T1000 (cell line): Measurements from ENCODE around the gene ATXN1.
"Not testable (repeated sequence)": the region's sequence is repeated elsewhere in the genome, so short reads cannot be mapped to it uniquely, and the experiment has no call there.

Source experiments
- DNase-seq: peaks from one replicate; lab custom pipeline; 2025; ENCODE audit warnings: mixed read lengths; lab: John Stamatoyannopoulos, UW

ATXN1 gene

GRCh38 chr6:16644540-16645250 lies 116.6 kb downstream of the ATXN1 start:
- no peak for DNase-seq

- DNase-seq = no peak
These were observed 121.4 kb downstream of the ATXN1 start for GRCh38 chr6:16639684-16640480.

- DNase-seq = no peak
These were observed 123.6 kb downstream of the ATXN1 start for GRCh38 chr6:16637635-16638034.

- no peak for DNase-seq
These were observed 125.3 kb downstream of the ATXN1 start for GRCh38 chr6:16635810-16636602.

- DNase-seq = no peak
These were observed 125.9 kb downstream of the ATXN1 start for GRCh38 chr6:16635291-16635809.

- DNase-seq = no peak
These were observed 126.4 kb downstream of the ATXN1 start for GRCh38 chr6:16634855-16635254.

GRCh38 chr6:16633961-16634360 lies 127.3 kb downstream of the ATXN1 start:
- no peak for DNase-seq

- no peak for DNase-seq
These were observed 127.8 kb downstream of the ATXN1 start for GRCh38 chr6:16633465-16633864.

- DNase-seq = no peak
These were observed 129.2 kb downstream of the ATXN1 start for GRCh38 chr6:16632101-16632500.

- no peak for DNase-seq
These were observed 131.1 kb downstream of the ATXN1 start for GRCh38 chr6:16630026-16630643.

GRCh38 chr6:16628580-16628979 lies 132.7 kb downstream of the ATXN1 start:
- not testable (repeated sequence) for DNase-seq

- DNase-seq = no peak
These were observed 134.6 kb downstream of the ATXN1 start for GRCh38 chr6:16626650-16627049.

- DNase-seq = no peak
These were observed 135.7 kb downstream of the ATXN1 start for GRCh38 chr6:16625291-16626265.

GRCh38 chr6:16624636-16625290 lies 136.5 kb downstream of the ATXN1 start:
- DNase-seq = no peak

- no peak for DNase-seq
These were observed 137.5 kb downstream of the ATXN1 start for GRCh38 chr6:16623731-16624130.

- no peak for DNase-seq
These were observed 138.1 kb downstream of the ATXN1 start for GRCh38 chr6:16623029-16623653.

- DNase-seq = no peak
These were observed 139.1 kb downstream of the ATXN1 start for GRCh38 chr6:16622193-16622592.

- no peak for DNase-seq
These were observed 140.3 kb downstream of the ATXN1 start for GRCh38 chr6:16621002-16621401.

GRCh38 chr6:16619777-16620176 lies 141.5 kb downstream of the ATXN1 start:
- no peak for DNase-seq

GRCh38 chr6:16618962-16619361 lies 142.3 kb downstream of the ATXN1 start:
- DNase-seq = no peak
